Brain microvascular endothelial cell (primary cell): Measurements from ENCODE around the gene TSPAN31.

Source experiments
- DNase-seq: peaks from one replicate; pipeline ENCODE4 v3.0.0-alpha.2; 2020
- H3K27ac ChIP-seq: fragments of 250-450 bp; sonication (Bioruptor Pico); 2 replicates; pipeline ENCODE4 v1.5.1; 2020; ENCODE audit warnings: mild to moderate bottlenecking, moderate library complexity
- H3K27me3 ChIP-seq: fragments of 250-450 bp; sonication (Bioruptor Pico); replicated peaks from 2 replicates; pipeline ENCODE4 v1.5.1; 2020; ENCODE audit warnings: mild to moderate bottlenecking
- H3K36me3 ChIP-seq: fragments of 250-450 bp; sonication (Bioruptor Pico); replicated peaks from 2 replicates; pipeline ENCODE4 v1.5.1; 2020; ENCODE audit warnings: mild to moderate bottlenecking
- H3K4me3 ChIP-seq: 2 replicates; pipeline ENCODE4 v1.5.1; 2011; ENCODE audit warnings: low read depth, mild to moderate bottlenecking, control low read depth, low read length, moderate library complexity
- CTCF ChIP-seq: IDR thresholded peaks from 2 replicates; pipeline ENCODE4 v1.5.1; 2011; ENCODE audit warnings: low read depth, mild to moderate bottlenecking, moderate library complexity, low read length, control low read depth, inconsistent platforms; ENCODE audit errors: missing control alignments
- in situ Hi-C: cut with HindIII; loops from 2 replicates; pipeline ENCODE4 v1.10.0; 2017; ENCODE audit warnings: low sequenced_read_pairs, low pct_ligation_motif_present

The TSPAN31 gene

GRCh38 chr12:57781244-57781643 lies 36.4 kb downstream of the TSPAN31 start:
- DNase-seq = no peak
- Histone ChIP-seq H3K27me3 (no peaks in the 10 kb centered on the region), H3K36me3 (peaks cover 5% of the 10 kb centered on the region), H3K4me3 (no peak overlapping the region), H3K27ac (no peak overlapping the region)
- TF ChIP-seq CTCF = no peak
- in situ Hi-C loops = no loop called here

- Histone ChIP-seq H3K4me3 (no peak overlapping the region), H3K27ac (no peak overlapping the region), H3K27me3 (no peaks in the 10 kb centered on the region), H3K36me3 (peaks cover 10% of the 10 kb centered on the region)
- no peak for TF ChIP-seq CTCF
- in situ Hi-C loops = no loop called here
- no peak for DNase-seq
These were observed 37.0 kb downstream of the TSPAN31 start for GRCh38 chr12:57781801-57782200.

- no peaks in the 10 kb centered on the region for H3K27me3 ChIP-seq
- in situ Hi-C loops = no loop called here
- TF ChIP-seq CTCF = no peak
- H3K27ac ChIP-seq = no peak overlapping the region
- no peak for DNase-seq
- peaks cover 14% of the 10 kb centered on the region for H3K36me3 ChIP-seq
- no peak overlapping the region for H3K4me3 ChIP-seq
These were observed 37.4 kb downstream of the TSPAN31 start for GRCh38 chr12:57782243-57782607.

- in situ Hi-C loops = no loop called here
- TF ChIP-seq CTCF = peak; percentile 94
- H3K4me3 ChIP-seq = peak within 1 kb of the TSS; percentile 99
- H3K36me3 ChIP-seq = peaks cover 18% of the 10 kb centered on the region
- peak within 1 kb of the TSS; percentile 70 for H3K27ac ChIP-seq
- DNase-seq = peak; percentile 97
- H3K27me3 ChIP-seq = no peaks in the 10 kb centered on the region
These were observed 38.0 kb downstream of the TSPAN31 start, which contains the start of gene TSFM for GRCh38 chr12:57782608-57783465. Gene TSFM (plus strand): TSS chr12:57782787. CDS start chr12:57782802, 15 bp downstream.

- no peak for DNase-seq
- Histone ChIP-seq H3K4me3 (peak overlapping the region; percentile 99), H3K27me3 (no peaks in the 10 kb centered on the region), H3K36me3 (peaks cover 19% of the 10 kb centered on the region), H3K27ac (no peak overlapping the region)
- TF ChIP-seq CTCF = no peak
- in situ Hi-C loops = no loop called here
These were observed 38.6 kb downstream of the TSPAN31 start for GRCh38 chr12:57783466-57783801.

GRCh38 chr12:57783861-57784260 lies 39.0 kb downstream of the TSPAN31 start:
- no peak overlapping the region for H3K4me3 ChIP-seq
- no peak overlapping the region for H3K27ac ChIP-seq
- no peaks in the 10 kb centered on the region for H3K27me3 ChIP-seq
- in situ Hi-C loops = no loop called here
- no peak for DNase-seq
- TF ChIP-seq CTCF = no peak
- peaks cover 21% of the 10 kb centered on the region for H3K36me3 ChIP-seq
